Tongue (tissue), 2 donors: ENCODE data around the gene CRABP2. TPM values are rescaled to one million over a fixed set of nuclear protein-coding genes. Genes with fewer than 3 reads are reported as not detected.

Experiments used
- DNase-seq: peaks from one replicate; pipeline ENCODE4 v3.0.0-alpha.2; 2015
- total RNA-seq: library from RNA; depleted of rRNA; stranded (reverse); fragments of >200 nt; gene quantifications from one replicate; pipeline ENCODE4 v1.2.3, GENCODE V29; 2014

Gene CRABP2
- total RNA-seq, 1 donor from 2014 or later: 53.1 TPM

DNA sequence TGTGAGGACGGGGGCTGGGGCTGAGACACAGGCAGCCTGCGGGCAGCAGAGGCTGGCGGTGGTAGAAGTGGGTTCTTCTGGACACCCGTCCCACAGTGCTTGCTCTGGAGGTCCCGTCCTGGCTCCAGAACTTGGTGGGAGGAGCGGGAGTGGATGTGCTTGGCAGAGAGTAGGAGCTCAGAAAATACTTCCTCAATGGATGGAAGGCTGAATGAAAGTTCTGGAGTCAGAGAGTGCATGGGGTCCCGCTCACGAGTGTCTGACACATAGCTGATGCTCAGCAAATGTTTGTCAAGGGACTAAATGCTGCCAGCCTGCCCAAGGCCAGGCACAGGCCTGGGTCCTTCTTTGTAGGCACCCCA lies 14.7 kb downstream of the CRABP2 start:
- DNase-seq: no peak

DNA sequence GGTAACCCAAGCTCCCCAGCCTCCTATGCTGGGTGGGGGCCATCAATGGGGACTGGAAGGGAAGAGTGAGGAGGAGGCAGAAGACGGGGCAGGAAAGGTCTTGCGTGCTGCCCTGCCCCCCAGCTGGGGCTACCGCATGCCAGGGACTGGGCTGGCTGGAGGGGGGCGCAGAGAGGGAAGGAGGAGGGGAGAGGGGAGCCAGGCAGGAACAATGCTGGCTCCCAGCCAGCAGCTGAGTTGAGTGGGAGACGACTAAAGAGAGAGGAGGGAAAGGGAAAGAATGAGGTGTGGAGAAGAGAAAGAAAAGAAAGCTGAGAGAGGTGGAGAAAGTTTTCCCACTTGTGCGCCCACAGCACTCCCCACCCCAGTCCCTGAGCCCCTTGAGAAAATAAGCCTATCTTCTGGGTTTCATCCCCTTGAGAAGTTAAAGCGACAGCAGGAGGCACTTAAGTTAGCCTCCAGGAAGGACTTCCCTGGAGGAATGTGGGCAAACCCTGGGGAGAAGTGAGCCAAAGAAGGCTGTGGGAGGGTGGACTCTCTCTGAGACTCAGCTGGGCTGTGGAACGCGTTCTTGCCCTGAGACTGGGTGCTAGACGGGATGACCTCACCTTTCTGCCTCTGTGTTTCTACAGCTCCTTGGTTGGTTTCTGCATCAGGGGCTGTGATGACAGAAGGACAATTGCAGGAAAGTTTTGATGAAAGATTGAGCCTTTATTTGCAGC lies 15.3 kb downstream of the CRABP2 start:
- peak; percentile 78 for DNase-seq

DNA sequence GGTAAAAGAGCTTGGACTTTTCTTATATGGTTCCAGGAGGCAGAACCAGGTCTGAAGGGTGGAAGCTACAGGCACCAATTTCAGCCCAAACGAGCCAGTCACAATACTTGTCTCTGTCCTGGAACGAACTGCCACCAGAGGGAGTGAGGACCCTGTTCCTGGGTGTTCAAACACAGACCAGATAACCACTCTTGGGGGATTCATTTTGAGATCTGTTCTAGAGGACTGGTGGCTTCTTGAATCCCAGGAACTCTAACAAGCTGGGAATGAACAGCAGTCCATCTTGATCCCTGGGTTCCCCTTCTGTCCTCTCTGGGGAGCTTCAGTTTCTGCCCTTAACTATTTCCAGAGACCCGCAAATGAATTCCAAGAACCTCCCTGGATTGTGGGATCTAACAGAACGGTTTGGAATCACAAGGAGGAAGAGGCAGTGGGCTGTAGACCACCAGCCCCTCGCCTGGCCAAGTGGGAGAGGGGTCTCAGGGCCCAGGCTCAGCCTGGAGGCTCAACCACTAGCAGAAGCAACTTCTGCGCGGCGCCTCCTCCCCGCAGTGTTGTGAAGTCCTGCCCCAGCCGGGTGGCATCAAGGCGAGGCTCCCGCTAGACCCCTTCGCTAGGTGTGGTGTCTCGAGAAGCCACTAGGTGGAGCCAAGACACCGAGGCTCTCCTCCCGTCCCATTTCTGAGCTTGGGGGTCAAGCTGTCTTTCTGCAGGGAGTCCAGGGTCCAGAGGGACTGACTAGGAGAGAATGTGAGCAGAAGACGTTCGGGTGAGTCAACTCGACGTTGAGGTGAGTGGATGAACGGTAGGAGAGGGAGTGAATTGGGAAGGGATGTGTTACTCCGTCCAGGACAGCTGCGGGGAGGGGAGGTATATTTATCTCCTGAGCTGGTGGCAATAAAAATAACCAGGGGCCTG lies 16.1 kb downstream of the CRABP2 start:
- peak; percentile 93 for DNase-seq

DNA sequence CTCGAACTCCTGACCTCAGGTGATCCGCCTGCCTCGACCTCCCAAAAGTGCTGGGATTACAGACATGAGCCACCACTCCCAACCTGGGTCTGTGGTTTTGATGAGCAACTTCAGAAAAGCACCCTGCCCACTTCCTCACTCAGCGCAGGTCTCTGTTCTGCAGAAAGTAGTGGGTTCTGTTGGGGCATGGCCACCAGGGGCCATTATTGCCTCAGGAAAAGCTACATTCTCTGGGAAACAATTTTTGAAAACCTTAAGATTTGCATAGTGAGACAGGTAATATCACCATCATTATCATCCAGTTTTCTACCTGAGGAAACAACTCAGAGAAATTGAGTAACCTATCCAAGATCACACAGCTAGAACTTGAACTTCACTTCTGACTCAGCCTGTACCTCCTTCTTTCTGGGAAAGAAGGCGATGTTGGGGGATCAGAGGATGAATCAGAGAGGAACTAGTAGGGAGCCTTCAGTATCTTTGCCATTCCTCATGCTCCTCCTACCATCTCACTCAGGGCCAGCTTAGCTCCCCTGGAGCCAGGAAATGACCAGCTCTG lies 21.1 kb downstream of the CRABP2 start:
- no peak for DNase-seq

DNA sequence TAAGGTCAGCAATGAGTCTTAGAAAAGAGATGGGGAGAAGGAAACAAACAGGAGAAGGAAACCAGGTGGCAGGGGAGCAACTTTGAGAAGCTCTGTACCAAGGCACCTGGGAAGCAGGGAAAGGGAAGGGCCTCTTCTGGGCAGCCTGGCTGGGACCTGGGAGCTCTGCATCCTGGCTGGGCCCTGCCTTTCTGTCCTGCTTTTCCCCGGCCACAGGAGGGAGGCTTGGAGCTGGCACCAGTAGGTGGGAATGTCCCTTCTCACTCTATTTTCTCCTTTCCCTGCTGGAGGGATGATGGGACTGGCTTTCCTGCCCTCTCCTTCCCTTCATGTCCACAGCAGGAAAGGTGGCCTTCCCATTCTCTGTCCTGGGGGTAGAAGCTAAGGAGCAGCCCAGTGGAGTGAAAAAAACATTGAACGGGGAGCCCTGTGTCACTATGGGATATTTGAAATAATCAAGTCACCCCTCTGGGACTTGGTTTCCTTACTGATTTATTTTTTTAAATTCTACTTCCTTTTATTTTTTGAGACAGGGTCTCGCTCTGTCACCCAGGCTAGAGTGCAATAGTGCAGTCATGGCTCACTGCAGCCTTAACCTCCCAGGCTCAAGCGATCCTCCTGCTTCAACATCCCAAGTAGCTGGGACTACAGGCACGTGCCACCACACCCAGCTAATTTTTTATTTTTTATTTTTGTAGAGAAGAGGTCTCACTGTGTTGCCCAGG lies 23.1 kb downstream of the CRABP2 start:
- no peak for DNase-seq

DNA sequence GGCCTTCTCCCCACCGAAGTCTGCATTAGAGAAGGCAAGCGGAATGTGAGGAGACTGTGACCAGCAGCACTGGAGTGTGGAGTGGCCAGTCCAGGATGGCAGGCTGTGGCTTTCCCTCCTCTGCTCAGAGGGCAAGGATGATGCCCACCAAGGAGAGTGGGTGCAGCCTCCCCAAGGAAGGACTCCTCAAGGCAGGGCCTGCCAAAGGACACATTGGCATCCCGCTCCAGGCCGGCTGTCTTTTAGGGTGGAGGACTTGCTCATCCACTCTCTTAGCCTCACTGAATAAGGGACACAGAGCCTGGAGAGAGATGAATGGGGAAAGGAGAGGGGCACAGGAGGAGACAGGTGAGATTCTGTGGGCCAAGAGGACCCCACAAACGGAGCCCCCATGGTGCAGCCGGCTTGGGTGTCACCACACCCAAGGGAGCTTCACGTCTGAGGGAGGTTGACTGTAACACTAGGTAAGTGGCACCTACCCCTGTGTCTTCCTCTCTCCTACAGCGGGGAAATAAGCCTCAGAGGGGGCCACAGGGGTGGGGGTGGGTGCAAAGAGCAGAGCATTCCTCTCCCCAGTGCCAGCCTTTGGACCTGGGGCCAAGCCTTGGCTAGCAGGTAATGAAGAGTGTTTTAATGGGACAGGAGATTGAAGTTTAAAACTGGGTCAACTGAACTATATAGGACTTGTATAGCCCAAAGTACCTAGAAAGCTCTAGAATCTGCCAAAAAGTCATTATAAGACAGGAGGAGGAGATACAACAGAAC lies 24.0 kb downstream of the CRABP2 start:
- no peak for DNase-seq

DNA sequence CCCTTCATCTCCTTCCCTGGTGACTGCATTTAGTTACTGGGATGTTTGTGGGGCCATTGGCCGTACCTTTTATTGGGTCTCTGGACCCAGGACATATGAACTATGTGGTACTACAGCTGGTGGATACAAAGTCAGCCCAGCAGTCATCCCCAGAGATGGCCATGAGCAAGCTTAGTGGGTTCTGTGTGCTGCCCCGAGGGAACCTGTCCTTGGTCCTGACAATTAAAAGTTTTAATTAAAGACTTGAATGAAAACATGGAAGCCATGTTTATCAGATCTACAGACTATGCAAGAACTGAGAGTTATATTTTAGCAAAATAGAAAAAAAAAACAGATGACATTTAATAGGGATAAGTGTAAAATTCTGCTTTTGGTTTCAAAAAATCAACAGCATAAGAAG lies 25.3 kb downstream of the CRABP2 start:
- DNase-seq: no peak

DNA sequence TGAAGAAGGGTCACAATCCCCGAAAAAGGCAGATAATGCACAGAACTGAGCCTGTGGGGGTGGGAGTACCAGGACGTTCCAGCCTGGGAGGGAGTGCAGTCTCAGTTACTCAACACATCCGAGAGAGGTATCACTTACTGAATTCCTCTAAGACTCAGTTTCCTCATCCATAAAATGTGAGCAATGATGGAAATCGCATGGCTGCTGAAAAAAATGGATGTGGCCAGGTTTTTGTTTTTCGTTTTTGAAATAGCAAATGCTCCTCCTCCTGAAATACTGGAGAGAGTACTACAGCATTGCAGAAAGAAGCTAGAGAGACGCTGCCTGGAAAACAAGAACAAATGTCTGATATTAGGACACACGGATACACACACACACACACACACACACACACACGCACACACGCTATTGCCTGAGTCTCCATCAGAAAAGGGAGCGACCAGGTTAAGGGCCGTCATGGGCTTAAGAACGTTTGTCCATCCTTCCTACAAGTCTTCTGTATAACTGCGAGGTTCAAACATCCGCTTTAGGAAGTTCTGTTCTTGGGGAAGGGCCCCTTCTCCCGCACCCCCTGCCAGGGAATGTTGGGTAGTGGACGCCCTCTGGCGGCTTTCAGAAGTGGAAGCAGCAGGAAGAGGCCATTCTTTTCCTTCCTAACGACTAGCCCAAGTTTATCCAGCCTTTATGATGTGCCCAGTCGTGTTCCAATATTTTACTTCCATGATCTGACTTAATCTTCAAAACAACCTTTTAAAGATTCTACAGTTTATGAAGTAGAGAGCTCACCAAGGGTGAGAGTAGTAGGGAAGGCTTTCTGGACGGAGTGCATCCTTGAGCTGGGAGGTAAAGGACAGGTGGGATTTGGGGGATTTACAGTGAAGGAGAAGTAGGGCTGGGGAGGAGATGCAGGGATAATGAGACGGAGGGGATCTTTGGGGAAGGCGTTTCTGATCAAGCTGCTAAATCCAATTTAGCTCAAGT lies 27.5 kb downstream of the CRABP2 start:
- peak; percentile 95 for DNase-seq

DNA sequence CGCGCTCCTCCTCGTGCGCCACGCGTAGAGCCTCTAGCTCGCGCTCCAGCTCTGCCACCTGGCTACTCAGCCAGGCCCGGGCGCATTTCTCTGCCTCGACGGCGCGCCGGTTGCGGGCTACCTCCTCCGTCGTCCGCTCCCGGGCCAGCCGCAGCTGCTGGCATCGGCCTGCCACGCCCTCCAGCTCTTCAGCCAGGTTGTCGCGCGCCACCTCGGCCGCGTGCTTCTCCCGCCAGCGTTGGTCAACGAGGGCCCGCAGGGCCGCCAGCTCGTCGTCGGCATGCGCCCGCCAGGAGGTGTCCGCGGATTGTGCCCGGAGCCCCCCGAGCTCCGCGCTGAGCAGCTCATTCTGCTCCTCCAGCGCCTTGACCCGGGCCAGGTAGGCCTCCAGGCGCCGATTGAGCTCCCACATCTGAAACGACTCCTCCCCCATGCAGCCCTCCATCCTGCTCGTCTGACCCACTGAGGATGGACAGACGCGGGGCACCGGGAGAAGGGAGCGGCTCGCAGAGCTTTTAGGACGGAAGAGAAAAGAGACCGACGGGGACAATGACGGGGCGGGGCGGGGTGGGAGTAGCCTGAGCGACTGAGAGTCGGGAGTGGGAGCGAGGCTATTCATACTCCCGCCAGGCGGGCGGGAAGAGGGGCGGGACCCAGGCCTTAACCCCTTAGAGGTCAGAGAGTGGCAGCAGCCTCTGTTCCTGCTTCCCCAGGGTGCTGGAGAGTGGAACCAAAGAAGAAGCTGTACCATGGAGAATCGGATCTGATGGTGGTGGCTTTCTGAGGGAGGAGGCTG lies 28.4 kb downstream of the CRABP2 start, which contains the start of gene NES:
TSS of gene NES (minus strand) at position 588 of the 796 bp plus-strand sequence. CDS start at position 445, 143 bp downstream.
- DNase-seq: peak; percentile 95

DNA sequence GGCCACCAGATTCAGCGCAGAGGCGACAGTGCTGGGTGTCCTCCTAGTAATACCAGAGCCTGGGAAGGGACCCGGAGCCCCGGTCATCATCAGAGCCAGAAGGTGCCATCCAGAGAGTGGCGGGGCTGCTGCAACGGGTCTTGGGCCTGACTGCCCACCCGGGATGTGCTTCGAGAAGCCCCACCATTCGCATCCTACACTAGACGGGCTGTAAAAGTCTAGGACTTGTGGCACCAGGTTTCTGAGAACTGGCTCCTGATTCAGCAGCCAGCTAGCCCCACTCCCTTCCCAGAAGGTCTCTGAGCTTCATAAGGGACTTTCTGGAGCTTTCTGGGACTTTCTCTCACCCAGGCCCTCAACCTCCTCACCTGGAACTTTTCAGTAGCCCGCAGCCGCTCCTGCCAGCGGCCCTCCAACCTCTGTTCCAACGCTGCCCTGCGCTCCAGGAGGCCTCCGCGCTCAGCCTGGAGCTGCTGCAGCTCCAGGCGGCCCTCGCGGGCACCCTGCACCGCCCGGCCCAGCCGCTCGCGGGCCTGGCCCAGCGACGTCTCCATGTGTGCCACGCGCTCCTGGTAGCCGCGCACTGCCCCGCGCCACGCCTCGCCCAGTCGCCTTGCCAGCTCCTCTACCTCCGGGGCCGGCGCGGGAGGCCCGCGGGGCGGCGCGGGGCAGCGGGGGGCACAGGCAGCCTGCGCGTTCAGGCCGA lies 29.1 kb downstream of the CRABP2 start:
- no peak for DNase-seq

DNA sequence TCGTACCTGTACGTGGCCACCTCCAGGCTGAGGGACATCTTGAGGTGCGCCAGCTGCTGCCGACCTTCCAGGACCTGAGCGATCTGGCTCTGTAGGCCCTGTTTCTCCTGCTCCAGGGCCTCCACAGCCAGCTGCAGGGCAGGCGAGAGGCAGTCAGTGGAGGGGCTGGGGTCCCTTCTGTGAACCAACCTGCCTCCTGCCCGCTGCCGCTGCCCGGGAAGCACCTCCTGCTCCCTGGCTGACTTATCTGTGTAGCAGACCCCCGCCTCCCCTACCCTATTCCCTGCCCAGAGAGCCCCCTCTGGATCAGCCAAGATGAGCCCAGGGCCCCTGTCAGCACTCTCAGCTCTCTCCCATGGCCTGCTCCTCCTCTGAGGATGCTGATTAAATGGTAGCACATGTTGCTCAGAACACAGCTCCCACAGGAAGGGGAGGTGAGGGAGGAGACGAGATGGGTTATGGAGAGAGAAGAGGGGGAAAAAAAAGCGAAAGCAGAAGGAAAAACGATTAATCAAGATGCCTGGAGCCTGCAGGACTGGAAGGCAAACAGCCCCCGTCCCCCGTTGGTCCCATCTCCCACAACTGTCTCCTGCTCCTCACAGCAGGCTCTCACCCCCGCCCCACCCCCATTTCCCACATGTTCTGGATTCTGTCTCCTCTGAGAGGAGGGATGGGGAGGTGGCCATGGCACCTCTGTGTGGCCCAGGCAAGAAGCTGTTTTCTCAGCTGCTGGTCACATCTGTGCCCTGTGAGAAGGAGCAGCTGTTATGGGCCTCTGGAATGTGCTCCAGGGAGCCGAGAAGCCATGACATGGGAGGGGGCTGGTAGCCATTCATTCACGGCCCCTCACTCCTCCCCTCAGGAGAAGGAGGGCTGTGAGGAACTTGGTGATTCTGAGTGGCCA lies 29.9 kb downstream of the CRABP2 start:
- DNase-seq: peak; percentile 94

DNA sequence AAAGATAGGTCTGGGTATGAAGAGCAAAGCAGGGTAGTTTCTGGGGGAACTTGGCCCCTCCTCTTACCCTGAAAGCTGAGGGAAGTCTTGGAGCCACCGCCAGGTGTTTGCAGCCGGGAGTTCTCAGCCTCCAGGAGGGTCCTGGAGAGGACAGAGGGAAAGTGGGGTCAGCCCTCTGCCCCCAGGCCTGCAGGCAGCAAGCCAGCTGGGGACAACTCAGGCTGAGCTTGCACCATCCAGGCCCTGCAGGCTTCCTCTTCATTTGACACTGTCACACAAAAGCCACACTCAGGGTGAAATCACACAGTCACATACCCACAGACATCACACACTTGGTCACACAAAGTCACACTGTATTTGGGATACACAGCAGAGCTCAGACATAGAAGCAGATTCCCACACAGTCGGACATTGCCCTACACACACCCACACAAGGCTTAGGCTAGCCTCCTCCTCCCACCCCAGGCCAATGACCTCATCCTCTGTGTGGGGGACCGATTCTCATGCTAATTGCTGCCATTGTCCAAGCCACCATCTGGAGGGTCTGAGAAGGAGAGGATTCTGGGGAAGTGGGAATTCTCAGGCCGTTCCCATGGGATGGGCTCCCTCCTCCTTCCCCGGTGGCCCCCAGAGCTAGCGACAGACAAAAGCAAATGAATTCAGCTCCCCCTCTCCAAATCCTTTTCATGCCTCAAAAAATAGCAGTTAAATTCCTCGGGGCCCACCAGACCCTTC lies 31.8 kb downstream of the CRABP2 start:
- peak; percentile 34 for DNase-seq

DNA sequence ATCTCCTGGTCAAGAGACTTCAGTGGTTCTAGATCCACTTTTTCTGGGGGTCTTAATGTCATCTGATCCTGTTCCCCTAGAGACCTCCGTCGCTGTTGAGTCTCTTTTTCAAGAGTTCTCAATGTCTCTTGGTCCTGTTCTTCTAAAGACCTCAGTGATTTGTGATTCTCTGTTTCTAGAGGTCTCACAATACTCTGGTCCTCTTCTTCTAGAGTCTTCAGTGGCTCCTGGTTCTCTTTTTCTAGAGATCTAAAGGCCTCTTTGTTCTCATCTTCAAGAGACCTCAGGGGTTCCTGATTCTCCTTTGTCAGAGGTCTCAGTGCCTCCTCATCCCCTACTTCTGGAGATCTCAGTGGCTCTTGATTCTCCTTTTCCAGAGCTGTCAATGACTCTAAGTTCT lies 33.6 kb downstream of the CRABP2 start:
- DNase-seq: no peak

DNA sequence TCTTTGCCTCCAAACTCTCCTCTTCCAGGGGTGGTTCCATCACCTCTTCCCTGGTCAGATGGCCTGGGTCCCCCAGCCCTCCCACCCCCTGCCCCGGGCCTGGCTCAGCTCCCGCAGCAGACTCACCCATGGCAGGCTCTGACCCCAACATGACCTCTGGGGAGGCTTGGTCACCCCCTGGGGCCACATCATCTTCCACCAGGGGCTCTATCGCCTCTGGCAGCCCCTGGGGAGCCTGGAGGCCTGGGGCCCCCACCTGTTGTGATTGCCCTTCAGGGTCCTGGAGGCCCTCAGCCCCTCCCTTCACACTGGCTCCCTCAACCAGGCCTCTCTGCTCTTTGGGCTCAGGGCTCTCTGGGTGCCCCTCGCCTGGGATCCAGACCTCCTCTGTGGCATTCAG lies 34.6 kb downstream of the CRABP2 start:
- DNase-seq: no peak

DNA sequence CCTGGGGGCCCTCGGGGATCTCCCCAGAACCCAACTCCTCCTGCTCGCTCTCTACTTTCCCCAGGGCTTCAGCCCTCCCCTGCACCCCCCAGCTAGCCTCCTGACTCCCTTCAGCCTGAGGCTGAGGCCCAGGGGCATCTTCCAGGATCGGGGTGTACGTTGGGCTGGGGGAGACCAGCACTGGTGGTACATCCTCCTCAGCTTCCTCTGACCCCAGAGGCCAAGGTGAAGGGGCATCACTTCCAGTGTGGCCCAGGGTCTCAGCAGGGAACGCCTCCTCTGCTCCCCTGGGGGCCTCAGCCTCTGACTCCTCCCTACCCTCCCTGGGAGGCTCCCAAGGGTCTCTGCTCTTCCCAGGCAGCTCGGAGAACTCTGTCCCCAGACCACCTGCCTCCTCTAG lies 35.0 kb downstream of the CRABP2 start:
- DNase-seq: no peak

DNA sequence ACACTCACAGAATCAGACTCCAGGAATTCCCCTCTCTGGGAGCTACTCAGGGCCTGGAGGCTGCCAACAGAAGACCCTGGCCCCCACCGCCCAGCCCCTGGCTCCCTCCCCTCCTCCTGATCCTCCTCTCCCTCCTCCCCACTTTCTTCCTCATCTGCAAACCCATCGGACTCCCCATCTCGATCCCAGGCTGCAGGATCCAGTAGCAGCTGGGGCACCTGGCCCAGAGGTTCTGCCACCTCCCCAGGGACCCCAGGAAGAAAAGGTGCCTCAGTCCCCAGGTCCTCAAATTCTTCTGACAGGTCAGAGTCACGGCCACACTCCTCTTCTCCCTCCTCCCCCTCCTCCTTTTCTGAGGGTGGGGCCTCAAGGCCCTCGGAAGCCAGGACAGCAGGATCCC lies 35.6 kb downstream of the CRABP2 start:
- DNase-seq: no peak
